HG03469 (cell line): Measurements from ENCODE around the gene AMN.
"Not testable (repeated sequence)": the region's sequence is repeated elsewhere in the genome, so short reads cannot be mapped to it uniquely, and the experiment has no call there.

ENCODE experiments used
- ATAC-seq: cut with Tn5 transposase; IDR thresholded peaks from one replicate; pipeline ENCODE4 v1.9.1; 2021; ENCODE audit warnings: mild to moderate bottlenecking, moderate library complexity, moderate number of reproducible peaks; ENCODE audit not compliant: unreplicated experiment

AMN gene

GRCh38 chr14:102911991-102912761 lies 10.3 kb upstream of the AMN start:
- ATAC-seq = no peak

GRCh38 chr14:102913341-102914211 lies 8.9 kb upstream of the AMN start:
- ATAC-seq = no peak

- no peak for ATAC-seq
Observed at GRCh38 chr14:102914474-102915291, 7.8 kb upstream of the AMN start.

- no peak for ATAC-seq
Observed at GRCh38 chr14:102915292-102916110, 7.0 kb upstream of the AMN start.

- no peak for ATAC-seq
Observed at GRCh38 chr14:102916347-102917055, 6.0 kb upstream of the AMN start.

GRCh38 chr14:102917056-102917385 lies 5.4 kb upstream of the AMN start:
- ATAC-seq = no peak

- ATAC-seq = no peak
Observed at GRCh38 chr14:102917469-102918211, 4.8 kb upstream of the AMN start.

- ATAC-seq = no peak
Observed at GRCh38 chr14:102918438-102918837, 4.0 kb upstream of the AMN start.

- ATAC-seq = no peak
Observed at GRCh38 chr14:102920273-102920997, 2.0 kb upstream of the AMN start.

GRCh38 chr14:102920998-102921304 lies 1.5 kb upstream of the AMN start:
- no peak for ATAC-seq

- no peak for ATAC-seq
Observed at GRCh38 chr14:102923201-102923924, 900 bp downstream of the AMN start.

- ATAC-seq = no peak
Observed at GRCh38 chr14:102923925-102924486, 1.5 kb downstream of the AMN start.

GRCh38 chr14:102924632-102925588 lies 2.4 kb downstream of the AMN start:
- ATAC-seq = no peak

GRCh38 chr14:102925646-102926045 lies 3.2 kb downstream of the AMN start:
- no peak for ATAC-seq

GRCh38 chr14:102926104-102926503 lies 3.6 kb downstream of the AMN start:
- ATAC-seq = no peak

GRCh38 chr14:102926840-102927239 lies 4.4 kb downstream of the AMN start:
- not testable (repeated sequence) for ATAC-seq
